Measurements from ENCODE around the gene CYFIP1.

The CYFIP1 gene

DNA sequence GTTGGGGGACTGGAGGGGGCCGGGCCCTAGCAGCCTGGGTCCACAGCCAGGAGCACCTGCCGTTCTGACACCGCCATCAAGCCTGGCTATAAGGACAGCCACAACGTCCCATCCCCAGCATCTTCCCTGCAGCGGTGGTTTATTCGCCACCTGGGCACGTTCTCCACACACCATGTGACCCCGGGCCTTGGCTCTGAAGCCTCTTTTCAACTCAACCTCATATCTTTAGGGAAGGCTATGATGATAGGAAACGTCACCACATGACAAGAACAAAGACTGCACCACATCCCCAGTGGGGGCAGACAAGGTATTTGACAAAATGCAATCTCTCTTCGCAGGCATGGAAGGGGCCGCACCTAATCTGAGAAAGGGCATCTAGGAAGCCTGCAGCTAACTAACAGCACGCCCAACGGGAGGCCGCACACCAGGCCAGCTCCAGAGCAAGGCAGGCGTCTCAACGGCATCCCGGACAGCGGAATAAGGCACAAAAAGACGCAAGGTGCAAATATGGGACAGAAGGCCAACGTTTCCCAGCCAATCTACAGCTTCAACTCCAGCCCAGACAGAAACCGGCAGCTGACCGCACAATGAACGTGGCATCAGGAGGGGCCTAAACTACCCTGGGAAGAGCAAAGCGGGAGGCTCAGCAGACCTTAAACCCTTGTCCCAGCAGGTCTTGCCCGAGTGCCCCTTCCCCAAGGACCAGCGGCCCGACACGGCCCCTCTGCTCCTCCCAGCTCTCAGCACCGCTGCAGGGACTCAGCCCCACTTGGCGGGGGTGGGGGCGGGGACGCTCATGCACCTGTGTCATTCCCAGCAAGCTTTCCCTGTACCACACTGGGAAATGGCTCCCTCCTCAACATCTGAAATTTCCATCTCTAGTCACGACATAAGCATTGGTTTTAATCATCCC is 99.8 kb downstream of the CYFIP1 start:
- TF ChIP-seq, protein P1, sequence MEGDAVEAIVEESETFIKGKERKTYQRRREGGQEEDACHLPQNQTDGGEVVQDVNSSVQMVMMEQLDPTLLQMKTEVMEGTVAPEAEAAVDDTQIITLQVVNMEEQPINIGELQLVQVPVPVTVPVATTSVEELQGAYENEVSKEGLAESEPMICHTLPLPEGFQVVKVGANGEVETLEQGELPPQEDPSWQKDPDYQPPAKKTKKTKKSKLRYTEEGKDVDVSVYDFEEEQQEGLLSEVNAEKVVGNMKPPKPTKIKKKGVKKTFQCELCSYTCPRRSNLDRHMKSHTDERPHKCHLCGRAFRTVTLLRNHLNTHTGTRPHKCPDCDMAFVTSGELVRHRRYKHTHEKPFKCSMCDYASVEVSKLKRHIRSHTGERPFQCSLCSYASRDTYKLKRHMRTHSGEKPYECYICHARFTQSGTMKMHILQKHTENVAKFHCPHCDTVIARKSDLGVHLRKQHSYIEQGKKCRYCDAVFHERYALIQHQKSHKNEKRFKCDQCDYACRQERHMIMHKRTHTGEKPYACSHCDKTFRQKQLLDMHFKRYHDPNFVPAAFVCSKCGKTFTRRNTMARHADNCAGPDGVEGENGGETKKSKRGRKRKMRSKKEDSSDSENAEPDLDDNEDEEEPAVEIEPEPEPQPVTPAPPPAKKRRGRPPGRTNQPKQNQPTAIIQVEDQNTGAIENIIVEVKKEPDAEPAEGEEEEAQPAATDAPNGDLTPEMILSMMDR (IDR thresholded peaks at IDR 0.05; ENCODE audit: unreplicated experiment in 3 of 3): no peak
- peaks cover 62% of the 10 kb centered on the region for H3K36me3 Mint-ChIP-seq (ENCODE audit: low read depth)
- H3K9me3 Mint-ChIP-seq: no peaks in the 10 kb centered on the region
- no peaks in the 10 kb centered on the region for H3K27me3 Mint-ChIP-seq (ENCODE audit: low read depth)
- H3K27ac Mint-ChIP-seq: no peak overlapping the region
- peaks cover 6% of the 10 kb centered on the region for H3K4me1 Mint-ChIP-seq
- H3K4me3 Mint-ChIP-seq: no peak overlapping the region

DNA sequence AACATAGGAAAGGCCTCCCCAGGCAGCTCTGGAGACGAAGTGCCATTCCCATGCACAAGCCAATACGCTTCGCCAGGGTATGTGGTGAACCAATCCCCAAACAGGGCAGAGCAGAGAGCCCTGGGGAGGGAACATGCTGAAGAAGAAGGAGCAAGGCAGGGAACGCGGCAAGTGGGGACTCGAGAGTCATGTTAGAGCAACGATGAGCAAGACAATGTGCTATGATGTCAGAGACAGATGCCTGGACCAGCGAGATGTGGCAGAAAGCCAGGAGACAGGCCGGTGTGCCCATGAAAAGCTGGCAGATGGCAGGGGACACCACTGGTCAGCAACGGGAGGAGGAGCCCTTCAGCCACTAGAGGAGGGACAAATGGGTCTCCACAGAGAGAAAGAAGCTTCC is 102.1 kb downstream of the CYFIP1 start:
- Mint-ChIP-seq H3K27ac (no peak overlapping the region), H3K4me3 (no peak overlapping the region), H3K4me1 (peaks cover 6% of the 10 kb centered on the region), H3K27me3 (ENCODE audit: low read depth) (no peaks in the 10 kb centered on the region), H3K36me3 (ENCODE audit: low read depth) (peaks cover 81% of the 10 kb centered on the region), H3K9me3 (no peaks in the 10 kb centered on the region)
- TF ChIP-seq, protein P1 (IDR thresholded peaks at IDR 0.05; ENCODE audit: unreplicated experiment in 3 of 3): no peak

DNA sequence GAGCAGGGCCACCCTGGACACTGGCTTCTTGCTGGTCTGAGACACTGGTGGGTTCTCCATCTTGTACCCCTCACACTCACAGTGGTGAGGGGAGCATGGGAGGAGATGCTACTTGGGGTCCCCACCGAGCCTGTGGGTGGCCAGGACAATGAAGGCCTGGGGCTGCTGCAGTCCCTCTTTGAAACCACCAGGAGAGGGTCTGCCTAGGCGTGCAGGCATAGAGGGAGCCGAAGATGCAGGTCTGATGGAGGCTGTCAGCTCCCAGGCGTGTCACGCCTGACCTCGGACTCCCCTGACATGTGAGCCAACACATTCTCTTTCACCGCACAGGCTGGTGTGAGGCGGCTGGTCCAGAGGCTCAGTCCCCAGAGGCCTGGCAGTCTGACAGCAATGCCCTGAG is 102.6 kb downstream of the CYFIP1 start:
- Mint-ChIP-seq H3K27ac (no peak overlapping the region), H3K4me1 (peaks cover 6% of the 10 kb centered on the region), H3K36me3 (ENCODE audit: low read depth) (peaks cover 85% of the 10 kb centered on the region), H3K4me3 (no peak overlapping the region), H3K9me3 (no peaks in the 10 kb centered on the region), H3K27me3 (ENCODE audit: low read depth) (no peaks in the 10 kb centered on the region)
- TF ChIP-seq, protein P1 (IDR thresholded peaks at IDR 0.05; ENCODE audit: unreplicated experiment in 3 of 3): no peak

DNA sequence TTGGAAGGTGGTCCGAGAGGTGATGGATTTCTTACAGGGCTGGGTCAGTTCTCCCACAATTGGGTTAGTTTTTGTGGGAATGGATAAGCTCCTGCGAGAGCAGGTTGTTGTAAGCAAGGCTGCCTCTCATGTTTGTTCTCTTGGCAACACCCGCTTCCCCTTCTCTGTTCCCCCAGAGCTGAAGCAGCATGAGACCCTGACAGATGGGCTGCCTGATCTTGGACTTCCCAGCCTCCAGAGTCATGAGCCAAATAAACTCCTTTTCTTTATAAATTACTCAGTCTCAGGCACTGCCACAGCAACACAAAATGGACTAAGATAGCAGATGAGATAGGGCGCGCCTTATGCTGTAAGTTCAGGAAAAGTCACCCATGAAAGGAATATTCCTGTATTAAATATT is 103.1 kb downstream of the CYFIP1 start:
- H3K27ac Mint-ChIP-seq: no peak overlapping the region
- no peak overlapping the region for H3K4me3 Mint-ChIP-seq
- H3K9me3 Mint-ChIP-seq: peaks cover 2% of the 10 kb centered on the region
- no peaks in the 10 kb centered on the region for H3K27me3 Mint-ChIP-seq (ENCODE audit: low read depth)
- H3K36me3 Mint-ChIP-seq (ENCODE audit: low read depth): peaks cover 87% of the 10 kb centered on the region
- H3K4me1 Mint-ChIP-seq: peaks cover 6% of the 10 kb centered on the region
- TF ChIP-seq, protein P1 (IDR thresholded peaks at IDR 0.05; ENCODE audit: unreplicated experiment in 3 of 3): no peak

DNA sequence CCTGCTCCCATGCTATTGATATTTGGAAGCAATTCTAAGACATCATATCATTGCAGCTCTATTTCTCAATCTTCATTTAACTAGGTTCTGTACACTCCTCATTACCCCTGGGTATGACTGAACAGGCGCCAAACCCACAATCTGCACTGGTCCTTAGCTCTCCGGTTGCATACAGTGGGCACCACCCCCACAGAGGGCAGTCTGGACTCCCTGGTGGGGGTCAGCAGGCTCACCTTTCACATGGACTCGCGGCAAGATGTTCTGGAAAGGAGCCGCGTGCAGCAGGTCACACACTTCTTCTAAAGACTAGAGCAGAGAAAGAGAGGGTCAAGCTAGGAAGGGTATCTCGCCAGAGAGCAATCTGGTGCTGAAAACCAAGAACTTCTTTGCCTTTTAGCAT is 105.2 kb downstream of the CYFIP1 start:
- Mint-ChIP-seq H3K9me3 (peaks cover 10% of the 10 kb centered on the region), H3K27ac (no peak overlapping the region), H3K27me3 (ENCODE audit: low read depth) (no peaks in the 10 kb centered on the region), H3K4me1 (peaks cover 6% of the 10 kb centered on the region), H3K36me3 (ENCODE audit: low read depth) (peaks cover 90% of the 10 kb centered on the region), H3K4me3 (no peak overlapping the region)
- TF ChIP-seq, protein P1 (IDR thresholded peaks at IDR 0.05; ENCODE audit: unreplicated experiment in 3 of 3): no peak

DNA sequence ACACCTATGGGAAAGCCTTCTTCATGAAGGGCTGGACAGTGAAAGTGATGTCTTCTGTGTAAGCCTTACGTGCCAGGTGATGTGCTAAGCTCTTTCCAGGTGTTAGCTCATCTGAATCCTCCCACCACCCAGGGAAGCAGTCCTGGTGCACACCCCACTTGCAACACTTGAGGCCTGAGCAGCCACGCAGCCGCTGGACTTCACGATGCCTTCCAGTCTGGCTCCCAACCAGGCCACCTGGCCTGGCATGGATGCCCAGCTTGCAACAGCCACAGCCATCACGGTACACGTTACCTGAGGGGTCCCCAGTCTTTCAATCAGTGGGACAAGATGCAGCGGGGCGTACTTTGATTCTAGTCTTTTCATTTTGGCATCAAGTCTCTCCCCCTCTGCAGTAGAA is 105.9 kb downstream of the CYFIP1 start:
- Mint-ChIP-seq H3K4me1 (peaks cover 6% of the 10 kb centered on the region), H3K36me3 (ENCODE audit: low read depth) (peaks cover 93% of the 10 kb centered on the region), H3K9me3 (peaks cover 10% of the 10 kb centered on the region), H3K4me3 (no peak overlapping the region), H3K27ac (no peak overlapping the region), H3K27me3 (ENCODE audit: low read depth) (no peaks in the 10 kb centered on the region)
- TF ChIP-seq, protein P1 (IDR thresholded peaks at IDR 0.05; ENCODE audit: unreplicated experiment in 3 of 3): no peak

All from nephron (organoid).